ENCODE results near the gene RBM18. TPM values are rescaled to one million over a fixed set of nuclear protein-coding genes. Genes with fewer than 3 reads are reported as not detected.

RBM18 gene
- total RNA-seq, 2 donors from 2014 or later, result 21.5 TPM

DNA sequence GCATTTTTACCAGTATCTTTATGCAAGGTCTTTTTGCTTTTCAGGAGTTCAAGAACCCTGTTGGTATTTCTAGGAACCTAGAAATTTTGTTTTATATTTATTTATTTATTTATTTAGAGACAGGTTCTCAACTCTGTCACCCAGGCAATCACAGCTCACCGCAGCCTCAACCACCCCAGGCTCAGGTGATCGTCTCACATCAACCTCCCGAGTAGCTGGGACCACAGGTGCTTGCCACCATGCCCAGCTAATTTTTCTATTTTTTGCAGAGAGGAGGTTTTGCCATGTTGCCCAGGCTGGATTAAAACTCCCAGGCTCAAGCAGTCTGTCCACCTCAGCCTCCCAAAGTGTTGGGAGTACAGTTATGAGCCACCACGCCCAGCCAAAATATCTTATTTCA is 68.8 kb downstream of the RBM18 start:
- Histone ChIP-seq H3K4me3 (no peak overlapping the region), H3K9ac (ENCODE audit: low read depth in 2 of 2, low read length in 2 of 2) (no peak overlapping the region), H3K27me3 (no peaks in the 10 kb centered on the region), H3K4me1 (no peaks in the 10 kb centered on the region), H3K27ac (no peak overlapping the region), H3K9me3 (no peaks in the 10 kb centered on the region), H3K36me3 (no peaks in the 10 kb centered on the region)
- intact Hi-C loops (cut with DNase I), result no loop called here
- TF ChIP-seq CTCF (IDR thresholded peaks at IDR 0.05), result no peak
- no peak for DNase-seq

- Histone ChIP-seq H3K27me3 (no peaks in the 10 kb centered on the region), H3K9me3 (no peaks in the 10 kb centered on the region), H3K4me3 (no peak overlapping the region), H3K9ac (ENCODE audit: low read depth in 2 of 2, low read length in 2 of 2) (no peak overlapping the region), H3K36me3 (no peaks in the 10 kb centered on the region), H3K27ac (no peak overlapping the region), H3K4me1 (no peaks in the 10 kb centered on the region)
- DNase-seq, result no peak
- intact Hi-C loops (cut with DNase I), result no loop called here
- no peak for TF ChIP-seq CTCF (IDR thresholded peaks at IDR 0.05)
Measured at GRCh38 chr9:122193651-122194050, 71.0 kb downstream of the RBM18 start.

DNA sequence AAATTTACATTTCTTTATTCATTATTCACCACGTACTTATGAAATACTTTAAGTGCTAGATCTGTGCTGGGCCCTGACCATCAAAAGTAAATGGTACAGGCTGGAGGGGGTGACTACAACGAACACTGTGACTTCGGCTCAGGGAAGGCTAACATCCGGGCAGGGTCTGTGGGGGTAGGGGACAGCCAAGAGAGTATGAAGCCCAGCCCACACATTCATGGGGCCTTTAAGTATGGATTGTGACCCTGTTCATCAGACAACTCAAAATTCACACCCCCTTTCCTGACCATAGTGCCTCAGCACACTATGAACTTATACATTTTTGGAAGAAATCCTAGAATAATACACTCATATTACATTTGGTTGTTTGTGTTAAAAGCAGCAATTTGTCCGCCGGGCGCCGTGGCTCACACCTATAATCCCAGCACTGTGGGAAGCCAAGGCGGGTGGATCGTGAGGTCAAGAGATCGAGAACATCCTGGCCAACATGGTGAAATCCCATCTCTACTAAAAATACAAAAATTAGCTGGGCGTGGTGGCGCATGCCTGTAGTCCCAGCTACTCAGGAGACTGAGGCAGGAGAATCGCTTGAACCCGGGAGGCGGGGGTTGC is 71.6 kb downstream of the RBM18 start:
- intact Hi-C loops (cut with DNase I), result no loop called here

GRCh38 chr9:122192261-122192875 is 72.3 kb downstream of the RBM18 start:
- Histone ChIP-seq H3K4me3 (no peak overlapping the region), H3K27me3 (no peaks in the 10 kb centered on the region), H3K4me1 (no peaks in the 10 kb centered on the region), H3K27ac (no peak overlapping the region), H3K9me3 (no peaks in the 10 kb centered on the region), H3K9ac (ENCODE audit: low read depth in 2 of 2, low read length in 2 of 2) (no peak overlapping the region), H3K36me3 (no peaks in the 10 kb centered on the region)
- intact Hi-C loops (cut with DNase I), result no loop called here
- TF ChIP-seq CTCF (IDR thresholded peaks at IDR 0.05), result no peak
- no peak for DNase-seq

More for the DNA sequence above, 71.6 kb downstream of the RBM18 start:
- no peak for TF ChIP-seq CTCF (IDR thresholded peaks at IDR 0.05)
- Histone ChIP-seq H3K9ac (ENCODE audit: low read depth in 2 of 2, low read length in 2 of 2) (no peak overlapping the region), H3K36me3 (no peaks in the 10 kb centered on the region), H3K27ac (no peak overlapping the region), H3K9me3 (no peaks in the 10 kb centered on the region), H3K4me3 (no peak overlapping the region), H3K4me1 (no peaks in the 10 kb centered on the region), H3K27me3 (no peaks in the 10 kb centered on the region)
- DNase-seq, result no peak

DNA sequence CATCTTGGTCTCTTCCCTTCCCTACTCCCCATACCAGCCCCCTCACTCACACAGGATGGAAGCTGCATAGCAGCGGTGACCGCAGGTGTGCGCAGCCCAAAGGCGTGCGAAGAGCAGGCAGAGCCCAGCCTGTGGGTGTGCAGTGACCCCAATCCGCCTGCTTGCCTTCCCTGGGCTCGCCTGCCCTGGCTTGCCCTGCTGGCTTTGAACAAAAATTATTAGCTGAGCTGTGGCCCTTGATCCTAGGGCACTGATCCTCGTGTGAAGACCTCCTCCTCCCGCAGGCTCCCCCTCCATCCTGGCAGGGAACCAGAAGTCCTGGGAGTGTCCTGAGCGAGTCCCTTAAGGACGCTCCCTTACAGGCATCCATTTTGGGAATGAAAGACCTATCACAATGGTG is 73.1 kb downstream of the RBM18 start:
- Histone ChIP-seq H3K4me1 (no peaks in the 10 kb centered on the region), H3K9ac (ENCODE audit: low read depth in 2 of 2, low read length in 2 of 2) (no peak overlapping the region), H3K4me3 (no peak overlapping the region), H3K36me3 (no peaks in the 10 kb centered on the region), H3K27ac (no peak overlapping the region), H3K9me3 (no peaks in the 10 kb centered on the region), H3K27me3 (no peaks in the 10 kb centered on the region)
- TF ChIP-seq CTCF (IDR thresholded peaks at IDR 0.05), result no peak
- DNase-seq, result no peak
- intact Hi-C loops (cut with DNase I), result no loop called here

Measured in colonic mucosa (tissue), 4 donors.